Stimulated activated CD8-positive, alpha-beta memory T cell treated with anti-CD3 and anti-CD28 coated beads, Interleukin-12 subunit alpha, Interleukin-12 subunit beta, amount 100 ng/mL, for 24 hours (primary cell): ENCODE measurements around the gene RPRD2.

Source experiments
- DNase-seq: peaks from one replicate; pipeline ENCODE4 v3.0.0-alpha.2; 2020; ENCODE audit errors: extremely low read depth

The RPRD2 gene

DNA sequence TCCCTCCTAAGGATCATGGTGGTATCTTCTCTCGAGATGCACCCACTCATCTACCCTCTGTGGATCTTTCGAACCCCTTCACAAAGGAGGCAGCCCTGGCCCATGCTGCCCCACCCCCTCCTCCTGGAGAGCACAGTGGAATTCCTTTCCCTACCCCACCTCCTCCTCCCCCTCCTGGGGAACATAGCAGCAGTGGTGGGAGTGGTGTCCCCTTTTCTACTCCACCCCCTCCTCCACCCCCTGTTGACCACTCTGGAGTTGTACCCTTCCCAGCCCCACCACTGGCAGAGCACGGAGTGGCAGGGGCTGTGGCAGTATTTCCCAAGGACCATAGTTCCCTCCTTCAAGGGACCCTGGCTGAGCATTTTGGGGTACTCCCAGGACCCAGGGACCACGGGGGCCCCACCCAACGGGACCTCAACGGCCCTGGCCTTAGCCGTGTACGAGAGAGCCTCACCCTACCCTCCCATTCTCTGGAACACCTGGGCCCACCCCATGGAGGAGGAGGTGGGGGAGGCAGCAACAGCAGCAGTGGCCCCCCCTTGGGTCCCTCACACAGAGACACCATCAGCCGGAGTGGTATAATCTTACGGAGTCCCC is 108.8 kb downstream of the RPRD2 start:
- no peak for DNase-seq

DNA sequence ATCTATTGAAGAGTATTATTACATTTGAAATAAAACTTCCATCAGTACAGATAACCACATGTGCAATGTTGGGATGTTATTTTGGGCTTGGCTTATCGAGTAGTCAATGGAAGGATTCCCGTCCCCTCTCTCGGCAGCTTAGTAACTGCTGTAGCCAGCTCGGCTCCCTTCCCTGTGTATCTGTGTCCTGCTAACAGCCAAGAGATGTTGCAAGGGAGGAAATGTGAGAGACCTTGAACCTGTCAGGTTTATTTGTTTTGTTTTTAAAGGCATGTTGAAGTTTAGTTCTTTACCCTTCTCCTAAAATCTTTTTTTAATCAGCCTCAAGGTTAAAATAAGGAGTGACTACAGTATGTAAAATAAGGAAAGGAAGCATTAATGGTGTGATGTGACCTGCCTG is 109.7 kb downstream of the RPRD2 start:
- no peak for DNase-seq

DNA sequence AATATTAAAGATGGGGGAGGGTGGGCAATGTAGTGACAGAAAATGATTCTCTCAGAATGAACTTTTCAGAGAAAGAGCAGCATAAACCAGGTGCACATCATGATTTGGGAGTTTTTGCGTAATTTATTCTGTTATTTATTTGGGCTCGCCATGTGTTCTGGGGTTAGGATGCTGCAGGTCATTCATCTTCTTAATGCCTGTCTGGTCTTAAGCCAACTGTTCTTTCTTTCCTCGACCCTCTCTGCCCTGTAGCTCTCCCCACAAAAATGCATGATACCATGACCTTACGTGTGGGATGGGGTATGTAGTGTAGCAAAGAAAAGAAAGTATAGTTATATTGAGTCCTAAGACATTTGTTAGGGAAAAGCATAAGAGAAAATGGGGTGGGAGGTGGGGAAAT is 110.9 kb downstream of the RPRD2 start:
- DNase-seq, result no peak

DNA sequence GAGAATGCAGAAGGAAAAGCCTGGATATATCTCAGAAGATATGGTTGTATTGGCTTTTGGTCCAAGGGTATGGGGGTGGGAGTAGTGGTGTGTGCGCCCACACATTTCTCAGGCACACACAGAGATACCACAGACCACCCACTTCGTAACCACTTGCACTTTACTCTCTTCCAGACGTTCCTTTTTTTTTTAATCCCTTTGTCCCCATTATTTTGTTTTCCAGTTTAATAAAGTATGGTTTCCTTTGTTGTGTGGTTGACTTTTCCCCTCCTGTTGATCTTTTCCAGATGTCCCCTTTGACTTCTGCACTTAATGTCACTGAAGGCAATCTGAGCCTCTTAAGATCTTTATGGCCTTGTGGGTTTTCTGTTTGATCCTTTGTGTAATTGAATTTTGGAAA is 112.8 kb downstream of the RPRD2 start:
- DNase-seq, result no peak

DNA sequence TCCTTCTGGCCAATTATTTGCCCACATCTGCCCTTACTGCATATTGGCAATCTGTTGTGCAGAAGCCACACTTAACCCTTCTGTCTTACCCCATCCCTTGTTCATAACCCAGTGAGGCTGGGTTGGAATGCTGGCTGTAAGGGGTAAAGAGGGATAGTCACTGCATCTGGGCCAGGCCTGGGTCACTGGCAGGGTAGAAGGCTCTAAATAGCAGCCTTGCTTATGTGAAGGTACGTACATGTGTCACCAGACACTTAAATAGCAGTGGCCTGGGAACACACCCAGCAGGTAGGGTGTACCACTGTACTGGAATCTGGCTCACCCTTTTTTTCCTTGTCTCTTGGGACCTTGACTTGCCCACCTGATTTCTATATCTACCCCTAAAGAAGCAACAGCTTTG is 113.4 kb downstream of the RPRD2 start:
- no peak for DNase-seq

DNA sequence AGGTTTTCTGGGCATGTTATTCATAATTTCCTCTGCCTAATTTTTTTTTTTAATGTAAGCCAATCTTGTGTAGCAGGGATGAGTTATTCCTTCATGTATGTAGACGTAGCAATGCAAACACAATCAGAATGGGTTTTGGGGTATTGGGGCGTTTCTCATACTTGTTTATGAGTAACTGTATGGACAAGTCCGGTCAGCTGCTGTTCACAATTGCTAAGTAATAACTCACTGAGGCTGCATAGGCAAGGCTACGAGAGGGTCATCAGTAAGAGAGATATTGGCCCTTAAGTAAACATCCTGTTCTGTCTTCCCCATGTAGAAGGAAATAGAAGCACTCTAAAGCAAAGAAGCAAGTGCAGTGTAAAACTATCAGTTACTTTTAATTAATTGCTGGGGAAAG is 113.8 kb downstream of the RPRD2 start:
- DNase-seq, result no peak

DNA sequence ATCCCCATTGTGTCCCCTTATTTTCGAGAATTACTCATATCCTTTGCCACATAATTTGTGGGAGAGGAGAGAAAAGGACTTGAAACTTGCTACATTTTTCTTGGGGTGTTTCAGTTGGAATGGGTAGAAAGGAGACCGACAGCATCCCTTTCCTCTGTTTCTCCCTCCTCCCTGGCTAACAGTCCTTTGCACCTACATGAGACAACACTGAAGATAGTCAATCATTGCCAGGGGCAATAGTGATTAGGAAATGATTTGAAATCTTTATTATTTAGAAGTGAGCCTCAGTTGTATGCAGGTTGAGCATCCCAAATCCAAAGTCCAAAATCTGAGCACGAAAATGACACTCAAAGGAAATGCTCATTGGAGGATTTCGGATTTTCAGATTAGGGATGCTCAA is 115.4 kb downstream of the RPRD2 start:
- no peak for DNase-seq

DNA sequence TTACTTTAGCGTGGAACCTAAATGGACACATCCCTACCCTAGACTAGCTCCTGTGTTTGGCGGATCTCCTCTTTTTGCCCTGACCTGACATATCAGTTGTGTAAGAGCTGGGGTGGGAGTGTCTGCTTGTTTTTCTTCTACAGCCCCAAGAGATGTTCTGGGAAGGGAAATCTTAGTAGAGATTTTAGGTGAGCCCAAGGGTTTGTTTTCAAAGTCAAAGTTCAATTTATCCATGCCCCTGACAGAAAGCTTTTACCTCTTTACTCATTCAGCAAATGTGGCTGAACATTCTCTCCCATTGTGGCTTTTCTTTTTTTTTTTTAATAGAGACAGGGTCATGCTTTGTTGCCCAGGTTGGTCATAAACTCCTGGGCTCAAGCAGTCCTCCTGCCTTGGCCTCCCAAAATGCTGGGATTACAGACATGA is 116.0 kb downstream of the RPRD2 start:
- no peak for DNase-seq

DNA sequence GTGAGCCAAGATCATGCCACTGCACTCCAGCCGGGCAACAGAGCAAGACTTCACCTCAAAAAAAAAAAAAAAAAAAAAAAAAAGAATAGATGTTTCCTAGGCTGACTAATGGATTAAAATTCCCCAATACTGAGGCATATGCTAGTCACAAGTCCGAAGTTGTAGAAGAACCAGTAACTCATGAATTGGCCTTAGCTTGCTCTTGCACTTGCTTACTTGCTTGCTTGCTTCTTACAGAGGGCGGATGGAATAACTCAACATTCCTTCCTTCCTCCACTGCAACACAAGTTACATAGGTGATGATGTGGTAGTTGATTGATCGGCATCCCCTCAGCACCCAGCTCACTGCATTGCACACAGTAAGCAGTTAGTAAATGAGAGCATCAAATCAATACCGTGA is 120.5 kb downstream of the RPRD2 start:
- DNase-seq, result no peak

DNA sequence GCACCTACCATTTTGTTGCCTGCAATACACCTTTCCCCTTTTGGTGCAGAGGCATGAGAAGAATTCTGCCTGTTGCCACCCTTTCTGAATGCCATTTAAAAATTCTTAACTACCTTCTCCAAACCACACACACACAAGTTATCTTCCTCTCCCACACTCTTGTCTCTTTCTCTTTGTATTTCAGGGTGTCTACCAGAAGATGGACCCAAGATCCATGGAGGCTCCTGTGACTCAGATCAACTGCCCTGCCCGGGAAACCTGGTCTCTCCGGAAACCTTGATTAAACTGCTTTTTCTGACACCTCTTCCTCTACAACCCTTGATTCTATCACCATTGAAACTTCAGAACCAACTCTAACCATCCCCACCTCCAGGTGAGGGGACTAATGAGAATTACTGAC is 120.9 kb downstream of the RPRD2 start:
- DNase-seq, result no peak

DNA sequence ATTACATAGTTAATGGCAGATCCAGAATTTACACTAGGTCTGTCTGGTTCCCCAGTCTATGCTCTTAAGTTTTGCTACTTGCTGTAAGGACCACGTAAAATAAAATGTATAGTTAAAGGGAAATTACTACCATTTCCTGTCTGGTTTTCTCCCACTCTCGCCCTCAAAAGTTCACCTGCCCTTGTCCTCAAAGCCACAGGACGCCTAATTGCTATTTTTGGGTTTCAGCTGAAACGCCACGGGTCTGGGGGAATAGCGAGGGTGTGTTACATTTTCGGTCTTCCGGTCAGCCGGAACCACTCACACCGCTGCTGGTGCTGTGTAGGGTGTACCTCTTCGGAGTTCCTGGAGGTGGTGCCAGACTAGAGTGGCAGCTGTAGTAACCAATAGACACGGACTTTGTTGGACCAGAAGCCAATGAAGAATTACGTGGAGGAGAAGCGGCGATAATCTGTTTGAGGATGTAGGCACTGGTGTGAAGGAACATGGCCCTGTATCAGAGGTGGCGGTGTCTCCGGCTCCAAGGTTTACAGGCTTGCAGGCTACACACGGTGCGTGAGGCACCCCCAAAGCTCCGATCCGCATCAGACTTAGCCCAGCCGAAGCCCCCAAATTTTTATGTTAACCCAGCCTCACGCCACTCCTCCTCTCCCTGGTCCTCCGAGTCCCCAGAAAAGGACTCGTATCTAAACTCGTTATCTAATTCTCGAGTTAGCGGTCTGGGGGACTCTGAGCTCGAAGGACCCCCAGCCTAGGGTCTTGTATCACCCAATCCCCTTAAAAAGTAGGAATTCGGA is 123.2 kb downstream of the RPRD2 start, which contains the start of gene TARS2:
Gene TARS2 (plus strand): TSS at position 454 of the 797 bp plus-strand sequence. CDS start 32 bp downstream, at position 486.
- peak; percentile 80 for DNase-seq

DNA sequence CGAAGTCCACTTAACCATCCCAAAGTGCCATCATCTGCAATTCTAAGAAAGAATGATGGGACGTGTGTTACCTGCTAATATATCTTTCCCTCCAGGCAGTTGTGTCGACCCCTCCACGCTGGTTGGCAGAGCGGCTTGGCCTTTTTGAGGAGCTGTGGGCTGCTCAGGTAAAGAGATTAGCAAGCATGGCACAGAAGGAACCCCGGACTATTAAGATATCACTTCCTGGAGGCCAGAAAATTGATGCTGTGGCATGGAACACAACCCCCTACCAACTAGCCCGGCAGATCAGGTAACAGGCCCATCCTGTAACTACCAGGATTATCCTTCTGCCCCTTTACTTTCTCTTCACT is 123.8 kb downstream of the RPRD2 start:
- DNase-seq, result no peak

DNA sequence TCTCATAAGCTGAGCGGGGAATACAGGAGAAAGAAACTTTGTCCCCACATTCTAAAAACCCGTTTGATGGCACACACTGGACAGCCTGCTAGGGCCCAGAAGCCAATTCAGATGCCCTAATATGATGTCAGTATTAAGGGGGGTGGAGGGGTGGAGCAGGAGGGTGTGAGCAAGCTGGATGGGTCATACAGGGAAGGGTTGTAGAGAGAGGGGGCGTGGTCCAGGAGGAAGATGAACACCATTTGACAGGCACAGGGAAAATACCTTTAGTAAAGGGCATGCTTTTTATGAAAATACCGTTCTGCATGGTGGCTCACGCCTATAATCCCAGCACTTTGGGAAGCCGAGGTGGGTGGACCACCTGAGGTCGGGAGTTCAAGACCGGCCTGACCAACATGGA is 129.2 kb downstream of the RPRD2 start:
- no peak for DNase-seq

DNA sequence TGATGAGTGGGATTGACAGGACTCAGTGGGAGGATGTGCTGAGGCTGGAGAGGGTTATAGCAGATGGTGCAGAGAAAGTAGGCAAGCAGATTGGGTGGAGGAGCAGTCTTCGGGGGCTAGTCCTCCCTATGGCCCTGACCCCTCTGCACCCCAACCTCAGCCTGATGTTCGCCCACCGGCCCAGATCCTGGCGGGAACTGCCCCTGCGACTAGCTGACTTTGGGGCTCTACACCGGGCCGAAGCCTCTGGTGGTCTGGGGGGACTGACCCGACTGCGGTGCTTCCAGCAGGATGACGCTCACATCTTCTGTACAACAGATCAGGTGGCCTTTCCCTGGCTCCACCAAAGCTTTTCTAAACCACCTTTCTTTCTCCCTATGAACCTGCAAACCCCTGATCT is 134.4 kb downstream of the RPRD2 start:
- DNase-seq, result no peak

DNA sequence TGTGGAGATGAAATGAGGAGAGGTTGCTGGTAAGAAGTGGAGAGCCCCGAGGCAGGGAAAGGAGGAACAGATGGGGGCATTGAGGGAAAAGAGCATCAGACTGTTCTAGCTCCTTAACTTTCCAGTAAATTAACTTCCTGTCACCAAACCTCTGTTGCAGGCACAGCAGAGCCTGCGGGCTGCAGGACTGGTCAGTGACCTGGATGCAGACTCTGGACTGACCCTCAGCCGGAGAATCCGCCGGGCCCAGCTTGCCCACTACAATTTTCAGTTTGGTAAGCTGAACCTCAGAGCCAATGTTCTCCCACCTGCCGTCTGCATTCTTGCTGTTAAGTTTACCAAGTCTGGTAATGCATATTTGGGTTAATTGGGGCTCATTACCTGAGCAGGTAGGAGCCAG is 141.5 kb downstream of the RPRD2 start:
- DNase-seq, result no peak

DNA sequence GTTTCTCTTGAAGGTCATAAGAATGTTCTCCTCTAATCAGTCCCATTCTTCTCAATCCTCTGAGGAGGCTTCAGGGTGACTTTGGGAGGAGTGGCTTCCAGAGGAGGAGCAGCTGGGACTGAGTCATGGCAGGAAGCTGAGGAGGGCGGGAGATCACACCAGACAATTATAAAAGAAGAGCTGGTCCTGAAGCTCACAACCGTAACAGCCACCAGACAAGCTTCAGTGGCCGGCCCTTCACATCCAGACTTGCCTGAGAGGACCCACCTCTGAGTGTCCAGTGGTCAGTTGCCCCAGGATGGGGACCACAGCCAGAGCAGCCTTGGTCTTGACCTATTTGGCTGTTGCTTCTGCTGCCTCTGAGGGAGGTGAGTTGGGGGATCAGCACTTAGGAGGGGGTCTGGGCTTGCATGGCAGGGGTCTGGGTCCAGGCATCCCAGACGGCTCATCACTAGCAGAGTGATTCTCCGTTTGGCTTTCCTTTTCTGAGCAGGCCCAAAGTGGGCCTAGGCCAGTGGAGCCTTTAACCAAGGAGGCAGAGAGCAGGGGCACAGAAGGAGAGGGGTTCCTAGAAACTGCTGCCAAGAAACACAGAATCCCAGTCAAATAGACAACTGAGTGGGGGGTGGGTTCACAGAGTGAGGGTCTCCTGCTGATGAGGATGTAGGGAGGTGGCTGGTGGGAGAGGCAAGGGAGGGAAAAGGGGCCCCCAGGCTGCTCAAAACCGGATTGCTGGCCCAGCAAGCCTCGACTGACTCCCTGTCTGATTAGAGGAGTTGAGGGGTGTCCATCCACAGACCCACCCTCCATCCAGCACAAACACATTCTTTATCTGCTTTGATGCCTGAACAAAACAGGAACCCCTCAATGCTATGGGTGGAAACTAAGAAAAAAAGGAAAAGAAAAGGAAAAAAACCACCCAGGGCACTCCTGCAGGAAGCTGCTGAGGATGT is 144.2 kb downstream of the RPRD2 start, which contains the start of gene ECM1:
Gene ECM1 (plus strand): TSS at position 198 of the 953 bp plus-strand sequence. CDS start 101 bp downstream, at position 299.
- no peak for DNase-seq

DNA sequence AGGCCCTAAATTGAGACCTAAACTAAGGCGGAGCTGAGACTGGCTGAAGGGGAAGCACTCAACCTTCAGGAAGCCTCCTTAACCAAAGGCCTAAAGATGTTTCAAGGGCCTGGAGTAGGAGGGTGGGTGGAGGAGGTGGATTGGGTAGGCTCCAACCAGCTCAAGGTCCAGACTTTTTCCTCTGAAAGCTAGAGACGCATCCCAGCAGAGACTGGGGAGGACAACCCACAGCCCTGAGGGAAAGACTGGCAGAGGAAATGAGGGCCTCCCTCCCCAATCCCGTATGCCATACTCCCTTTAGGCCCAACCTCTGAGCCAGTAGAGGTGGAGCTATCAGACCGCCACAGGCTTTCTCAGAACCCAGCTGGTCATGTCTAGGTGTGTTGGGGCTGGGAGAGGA is 145.0 kb downstream of the RPRD2 start:
- no peak for DNase-seq

DNA sequence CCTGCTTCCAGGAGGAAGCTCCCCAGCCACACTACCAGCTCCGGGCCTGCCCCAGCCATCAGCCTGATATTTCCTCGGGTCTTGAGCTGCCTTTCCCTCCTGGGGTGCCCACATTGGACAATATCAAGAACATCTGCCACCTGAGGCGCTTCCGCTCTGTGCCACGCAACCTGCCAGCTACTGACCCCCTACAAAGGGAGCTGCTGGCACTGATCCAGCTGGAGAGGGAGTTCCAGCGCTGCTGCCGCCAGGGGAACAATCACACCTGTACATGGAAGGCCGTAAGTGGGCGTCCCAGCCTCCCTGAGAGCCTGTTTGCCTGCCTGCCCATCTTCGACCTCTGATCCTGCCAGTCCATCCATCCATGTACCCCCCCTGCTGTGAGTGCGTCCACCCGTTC is 147.6 kb downstream of the RPRD2 start:
- no peak for DNase-seq

DNA sequence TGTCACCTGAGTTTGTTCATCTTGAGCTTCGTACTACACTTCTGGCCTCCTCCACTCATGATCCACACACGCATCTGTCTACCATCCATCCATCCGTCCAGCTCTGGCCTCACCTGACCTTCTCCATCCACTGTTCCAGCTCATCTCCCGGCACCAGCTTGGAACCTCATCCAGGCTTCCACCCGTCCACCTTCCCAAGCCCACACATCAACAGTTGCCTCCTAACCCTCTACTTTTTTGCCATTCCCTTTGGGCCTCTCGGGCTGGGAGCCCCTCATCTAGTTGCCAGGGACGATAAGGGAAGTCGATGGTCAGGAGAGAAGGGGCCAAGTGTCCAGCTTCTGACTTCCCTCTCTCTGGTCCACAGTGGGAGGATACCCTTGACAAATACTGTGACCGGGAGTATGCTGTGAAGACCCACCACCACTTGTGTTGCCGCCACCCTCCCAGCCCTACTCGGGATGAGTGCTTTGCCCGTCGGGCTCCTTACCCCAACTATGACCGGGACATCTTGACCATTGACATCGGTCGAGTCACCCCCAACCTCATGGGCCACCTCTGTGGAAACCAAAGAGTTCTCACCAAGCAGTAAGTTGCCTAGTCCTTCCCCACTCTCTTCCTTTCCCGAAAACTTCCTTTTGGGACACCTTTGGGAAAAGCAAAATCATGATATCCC is 148.2 kb downstream of the RPRD2 start:
- DNase-seq, result no peak

DNA sequence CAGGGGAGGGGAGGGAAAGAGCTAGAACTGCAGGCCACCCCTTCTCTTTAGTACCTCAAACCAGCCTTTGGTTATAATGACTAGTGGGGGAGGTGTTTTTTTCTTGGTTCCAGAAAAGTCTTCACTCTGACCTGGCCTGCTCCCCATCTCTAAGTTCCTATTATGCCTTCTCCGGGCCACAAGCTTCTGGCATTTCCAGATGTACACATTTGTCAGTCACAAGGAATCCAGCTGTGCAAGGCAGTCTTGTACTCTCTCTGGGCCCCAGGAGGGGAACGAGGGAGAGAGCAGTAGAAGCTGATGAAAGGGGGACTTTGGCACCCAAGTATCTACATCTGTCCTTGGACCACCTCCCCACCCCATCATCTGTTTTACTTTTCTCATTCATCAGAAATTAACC is 148.9 kb downstream of the RPRD2 start:
- DNase-seq, result no peak

DNA sequence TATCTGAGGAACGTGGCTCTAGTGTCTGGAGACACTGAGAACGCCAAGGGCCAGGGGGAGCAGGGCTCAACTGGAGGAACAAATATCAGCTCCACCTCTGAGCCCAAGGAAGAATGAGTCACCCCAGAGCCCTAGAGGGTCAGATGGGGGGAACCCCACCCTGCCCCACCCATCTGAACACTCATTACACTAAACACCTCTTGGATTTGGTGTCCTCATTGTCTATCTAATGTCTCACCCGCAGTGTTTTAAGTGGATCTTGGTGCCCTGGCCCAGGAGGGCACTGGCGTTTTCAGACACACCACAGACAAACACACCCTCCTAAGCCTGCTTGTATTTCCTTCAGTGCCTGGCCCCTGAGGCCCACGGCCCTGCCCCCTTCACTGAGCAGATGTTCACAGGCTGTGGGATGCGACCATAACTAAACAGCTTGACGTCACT is 149.4 kb downstream of the RPRD2 start:
- no peak for DNase-seq

DNA sequence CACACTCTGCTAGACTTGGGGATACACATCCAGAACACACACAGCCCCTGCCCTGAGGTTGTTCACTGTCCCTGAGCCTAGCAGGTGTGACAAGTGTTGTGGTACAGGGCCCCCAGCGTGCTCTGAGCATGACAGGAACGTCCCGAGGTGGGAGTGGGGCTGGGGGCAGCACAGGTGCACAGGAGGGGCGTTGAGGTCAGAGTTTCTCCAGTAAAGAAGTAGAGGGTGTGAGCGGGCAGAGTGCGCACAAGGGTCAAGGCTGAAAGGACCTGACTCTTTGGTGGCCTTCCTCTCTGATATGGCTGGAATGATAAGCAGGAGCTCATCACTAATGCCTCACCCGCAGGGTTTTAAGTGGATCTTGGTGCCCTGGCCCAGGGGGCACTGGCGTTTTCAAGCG is 150.3 kb downstream of the RPRD2 start:
- DNase-seq, result no peak
